NAMALWA (cell line): ENCODE results near the gene CACNB1.
"Not testable (repeated sequence)": the region's sequence is repeated elsewhere in the genome, so short reads cannot be mapped to it uniquely, and the experiment has no call there.

Experiments
- DNase-seq: peaks from one replicate; pipeline ENCODE4 v3.0.0-alpha.2; 2015; ENCODE audit warnings: low spot score

The CACNB1 gene

DNA sequence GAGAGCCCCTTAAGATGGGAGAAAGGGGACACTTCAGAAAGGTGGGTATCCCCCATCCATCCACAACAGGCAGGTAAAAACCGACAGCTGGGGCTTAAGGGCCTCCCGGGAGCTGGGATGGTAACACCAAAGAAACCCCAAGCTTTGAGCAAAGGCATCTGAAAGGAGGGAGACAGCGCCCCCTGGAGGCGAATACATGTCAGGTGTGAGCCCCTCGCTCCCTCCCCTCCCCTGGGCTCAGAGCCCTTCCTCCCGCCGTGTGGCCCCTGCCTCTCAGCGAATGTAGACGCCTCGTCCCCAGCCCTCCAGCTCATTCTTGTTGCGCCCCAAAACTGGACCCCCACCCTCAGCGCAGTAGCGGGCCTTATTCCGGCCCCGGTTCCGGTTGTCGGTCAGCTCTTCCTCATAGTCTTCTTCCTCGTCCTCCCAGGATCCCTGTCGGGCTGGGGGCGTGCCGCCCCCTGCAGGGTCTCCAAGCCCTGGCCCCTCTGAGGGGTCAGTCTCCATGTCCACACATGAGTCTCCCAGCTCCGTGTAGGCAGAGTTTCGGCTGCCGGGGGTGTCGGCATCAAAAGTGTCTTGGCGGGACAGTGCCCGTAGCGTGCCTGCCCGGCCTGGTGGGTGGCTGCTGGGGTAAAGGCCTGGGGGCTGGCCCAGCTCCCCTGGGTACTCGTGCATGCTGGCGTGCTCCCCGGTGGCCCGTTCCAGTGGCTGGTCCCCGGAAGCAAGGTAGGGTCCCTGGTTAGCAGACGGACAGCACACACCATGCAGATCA lies 22.4 kb downstream of the CACNB1 start:
- peak; percentile 84 for DNase-seq

DNA sequence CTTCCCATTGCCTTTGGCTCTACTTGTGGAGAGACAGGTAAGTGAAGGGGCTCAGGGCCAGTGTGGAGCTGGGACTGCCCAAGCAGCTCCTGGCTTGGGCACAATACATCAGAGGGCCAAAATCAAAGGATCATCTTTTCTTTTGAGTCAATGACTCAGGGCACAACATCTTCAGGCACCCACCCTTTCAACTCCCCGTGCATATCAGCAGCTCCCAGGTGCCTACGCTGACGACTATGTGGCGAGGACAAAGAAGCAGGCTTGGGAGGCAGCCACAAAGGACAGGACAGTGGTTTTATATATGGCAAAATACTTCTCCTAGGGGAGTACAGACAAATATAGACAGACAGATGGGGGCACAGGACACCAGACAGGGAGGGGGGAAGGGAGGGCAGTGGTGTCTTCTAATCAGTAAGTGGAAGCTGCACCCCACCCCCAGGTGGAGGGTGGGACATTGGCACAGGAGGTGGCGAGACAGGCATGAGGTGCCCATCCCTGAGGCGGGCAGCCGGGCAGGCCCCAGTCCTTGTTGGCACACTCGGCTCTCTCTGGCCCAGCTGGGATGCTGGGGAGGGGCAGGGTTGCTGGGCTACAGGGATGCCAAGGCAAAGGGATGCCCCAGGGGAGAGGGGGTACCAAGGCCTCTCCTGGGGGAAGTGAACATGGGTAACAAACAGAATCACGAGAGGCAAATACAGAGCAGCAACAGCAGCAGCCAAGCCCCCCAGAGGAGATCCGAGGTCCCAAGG lies 23.8 kb downstream of the CACNB1 start:
- DNase-seq = no peak

DNA sequence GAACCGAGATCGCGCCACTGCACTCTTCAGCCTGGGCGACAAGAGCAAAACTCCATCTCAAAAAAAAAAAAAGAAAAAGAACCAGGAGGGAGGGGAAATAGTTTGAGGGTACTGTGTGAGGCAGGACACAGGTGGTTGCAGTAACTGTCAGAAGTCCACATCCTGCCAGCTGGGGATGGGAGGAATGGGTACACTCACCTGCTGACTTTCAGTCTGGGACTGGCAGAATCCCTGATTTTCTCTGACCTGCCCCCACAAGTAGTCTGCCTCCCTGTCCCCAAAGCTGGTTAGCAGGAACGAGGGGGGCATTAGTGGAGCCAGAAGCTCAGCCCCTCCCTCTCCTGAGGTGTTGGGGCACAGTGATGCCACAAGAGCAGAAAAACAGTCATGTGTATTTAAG lies 24.4 kb downstream of the CACNB1 start:
- DNase-seq = no peak

DNA sequence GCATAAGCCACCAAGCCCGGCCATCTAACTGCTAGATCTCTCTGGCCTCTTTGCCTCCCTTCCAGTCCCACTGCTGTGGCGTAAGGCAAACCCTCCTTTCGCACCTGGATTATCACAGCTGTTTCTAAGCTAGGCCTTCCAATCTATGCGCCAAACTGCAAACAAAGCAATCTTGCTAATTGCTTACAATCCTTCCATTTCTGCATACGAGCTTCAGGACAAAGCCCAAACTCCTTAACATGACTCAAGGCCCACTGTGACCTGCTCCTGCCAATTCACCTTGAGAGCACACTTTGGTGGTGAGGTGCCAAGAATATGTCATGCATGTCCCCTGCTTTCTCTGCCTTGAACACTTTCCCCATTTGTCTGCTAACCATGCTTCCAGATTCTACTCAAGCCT lies 25.5 kb downstream of the CACNB1 start:
- DNase-seq = no peak

DNA sequence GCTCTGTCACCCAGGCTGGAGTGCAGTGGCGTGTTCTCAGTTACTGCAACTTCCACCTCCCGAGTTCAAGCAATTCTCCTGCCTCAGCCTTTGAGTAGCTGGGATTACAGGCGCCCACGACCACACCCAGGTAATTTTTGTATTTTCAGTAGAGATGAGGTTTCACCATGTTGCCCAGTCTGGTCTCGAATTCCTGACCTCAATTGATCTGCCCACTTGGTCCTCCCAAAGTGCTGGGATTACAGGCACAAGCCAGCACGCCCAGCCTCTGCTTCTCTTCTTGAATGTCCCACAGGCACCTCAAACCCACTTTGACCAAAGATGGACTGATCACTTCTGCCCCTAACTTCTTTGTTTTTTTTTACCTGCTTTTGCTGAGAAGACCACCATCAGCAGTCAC lies 26.9 kb downstream of the CACNB1 start:
- DNase-seq = no peak

DNA sequence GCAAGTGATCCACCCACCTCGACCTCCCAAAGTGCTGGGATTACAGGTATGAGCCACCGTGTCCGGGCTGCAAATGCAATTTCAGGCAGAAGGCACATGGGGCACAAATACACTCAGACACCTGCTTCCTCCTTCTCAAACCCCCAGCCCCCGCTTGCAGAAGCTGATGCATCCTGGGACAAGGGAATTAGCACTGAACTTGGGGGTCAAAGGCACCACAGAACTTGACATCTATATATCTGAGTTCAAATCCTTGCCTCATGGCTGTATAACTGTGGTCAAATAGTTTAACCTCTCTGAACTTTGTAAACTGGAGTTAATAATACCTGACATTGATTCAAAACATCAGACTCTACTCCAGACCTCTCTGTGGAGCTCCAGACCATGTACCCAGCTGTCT lies 27.4 kb downstream of the CACNB1 start:
- no peak for DNase-seq

DNA sequence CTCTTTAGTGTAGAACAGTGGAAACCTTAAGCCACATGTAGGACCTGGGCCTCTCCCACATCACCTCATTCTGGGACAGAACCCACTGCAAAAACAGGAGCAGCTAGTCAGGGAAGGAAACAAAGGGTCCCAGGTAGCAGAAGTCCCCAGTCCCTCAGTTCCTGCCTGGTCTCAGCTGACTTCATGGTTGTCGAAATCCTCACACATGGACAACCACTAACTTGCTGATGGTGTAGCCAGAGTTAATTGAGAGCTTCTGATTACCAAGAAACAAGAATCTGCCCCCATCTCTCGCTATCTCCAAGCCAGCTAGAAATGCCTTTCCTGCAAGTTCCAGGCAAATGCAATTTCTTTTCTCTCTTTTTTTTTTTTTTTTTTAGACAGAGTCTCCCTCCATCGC lies 28.0 kb downstream of the CACNB1 start:
- DNase-seq = no peak

DNA sequence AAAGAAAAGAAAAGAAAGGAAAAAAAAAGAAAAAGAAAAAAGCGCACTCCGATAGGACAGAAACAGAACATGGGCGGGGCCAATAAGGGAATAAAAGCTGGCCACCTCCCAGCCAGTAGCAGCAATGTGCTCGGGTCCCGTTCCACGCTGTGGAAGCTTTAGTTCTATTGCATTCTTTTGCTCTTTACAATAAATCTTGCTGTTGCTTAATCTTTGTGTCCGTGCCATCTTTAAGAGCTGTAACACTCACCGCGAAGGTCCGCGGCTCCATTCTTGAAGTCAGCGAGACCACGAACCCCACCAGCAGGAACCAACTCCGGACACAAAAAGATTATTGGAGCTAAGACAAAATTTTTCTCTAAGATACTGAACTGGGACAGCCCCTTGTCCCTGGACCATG lies 28.4 kb downstream of the CACNB1 start:
- no peak for DNase-seq

DNA sequence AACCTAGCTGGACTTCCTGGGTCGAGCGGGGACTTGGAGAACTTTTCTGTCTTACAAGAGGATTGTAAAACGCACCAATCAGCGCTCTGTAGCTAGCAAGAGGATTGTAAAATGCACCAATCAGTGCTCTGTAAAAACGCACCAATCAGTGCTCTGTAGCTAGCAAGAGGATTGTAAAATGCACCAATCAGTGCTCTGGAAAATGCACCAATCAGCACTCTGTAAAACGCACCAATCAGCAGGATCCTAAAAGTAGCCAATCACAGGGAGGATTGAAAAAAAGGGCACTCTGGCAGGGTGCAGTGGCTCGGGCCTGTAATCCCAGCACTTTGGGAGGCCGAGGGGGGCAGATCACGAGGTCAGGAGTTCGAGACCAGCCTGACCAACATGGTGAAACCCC lies 29.0 kb downstream of the CACNB1 start:
- DNase-seq = not testable (repeated sequence)

DNA sequence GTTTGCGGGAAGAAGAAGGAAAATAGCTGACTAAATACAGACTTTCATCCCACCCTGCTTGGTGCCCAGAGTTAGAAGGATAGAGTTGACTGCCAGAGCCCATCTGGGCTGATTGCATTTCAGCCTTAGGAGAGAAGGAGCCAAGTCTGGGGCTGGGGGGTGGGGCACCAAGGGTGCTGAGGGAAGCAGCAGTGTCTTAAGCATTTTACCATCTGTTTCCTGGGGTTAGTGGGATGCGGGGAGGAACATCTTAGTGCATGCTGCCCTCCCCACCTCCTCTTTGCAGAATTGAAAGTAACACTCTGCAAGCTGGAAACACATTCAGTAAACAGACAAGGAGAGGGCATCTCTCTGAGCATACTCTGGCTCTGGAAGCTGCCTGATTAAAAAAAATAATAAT lies 30.0 kb downstream of the CACNB1 start:
- DNase-seq = no peak

DNA sequence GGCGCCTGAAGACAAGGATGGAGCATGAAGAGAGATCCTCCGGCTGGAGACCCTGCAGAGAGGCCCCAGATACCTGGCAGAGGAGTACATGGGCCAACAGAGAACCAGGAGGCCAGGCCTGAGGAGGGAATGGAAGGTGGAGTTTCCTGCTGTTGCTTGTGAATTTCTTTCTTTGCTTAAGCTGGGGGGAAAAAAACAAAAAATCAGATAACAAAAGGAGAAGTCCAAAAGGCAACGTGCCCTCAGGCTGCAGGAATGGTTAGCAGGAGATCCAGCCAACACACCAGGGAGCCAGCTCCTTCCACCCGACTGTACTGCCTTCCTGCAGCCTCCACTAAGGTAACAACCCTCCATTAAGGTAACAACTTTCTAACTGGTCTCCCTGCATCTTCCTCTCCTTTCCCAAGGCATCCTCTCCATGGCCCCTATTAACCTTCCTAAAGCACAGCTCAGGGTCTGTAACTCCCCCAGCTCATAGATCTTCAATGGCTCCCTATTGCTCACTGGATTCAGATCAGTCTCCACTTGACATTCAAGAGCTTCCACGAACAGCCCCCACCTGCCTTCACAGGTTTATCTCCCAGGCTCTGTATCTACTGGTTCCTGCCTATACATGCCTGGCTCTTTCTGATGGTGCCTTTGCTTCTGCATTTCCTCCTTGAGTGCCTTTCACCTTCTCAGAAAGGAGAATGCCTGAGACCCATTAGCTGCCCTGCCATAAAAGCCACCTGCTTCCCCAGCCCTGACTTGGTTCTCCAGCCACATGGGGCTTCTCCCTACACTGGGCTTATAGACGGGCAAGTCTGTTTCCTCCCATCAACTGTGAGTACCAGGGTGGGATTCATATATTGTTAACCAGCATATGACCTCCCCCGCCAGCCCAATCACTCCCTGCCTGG lies 30.8 kb downstream of the CACNB1 start:
- DNase-seq = no peak

DNA sequence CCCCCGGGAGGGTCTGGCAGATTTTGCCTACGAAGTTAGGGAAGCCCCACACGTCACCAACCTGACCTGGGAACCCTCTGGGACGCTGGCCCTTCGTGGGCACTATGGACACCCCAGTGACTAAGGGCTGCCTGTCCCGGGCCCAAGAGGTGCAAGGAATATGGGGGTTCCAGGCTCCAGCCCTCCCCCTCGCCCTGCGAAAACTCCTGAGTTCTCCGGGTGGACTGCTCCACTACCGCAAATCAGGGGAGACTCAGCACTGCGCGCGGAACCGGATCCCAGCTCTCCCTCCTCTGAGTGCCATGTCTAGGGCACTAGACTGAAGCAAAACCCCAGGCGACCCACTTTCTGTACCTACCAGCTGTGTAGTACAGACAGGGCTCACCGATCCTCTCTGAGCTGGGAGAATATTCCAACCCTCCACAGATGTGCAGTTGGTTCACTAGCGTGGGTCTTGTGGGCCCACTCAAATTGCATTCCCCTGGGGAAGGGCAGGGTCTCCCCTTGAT lies 31.6 kb downstream of the CACNB1 start, which contains the start of gene ARL5C:
ARL5C (minus strand) TSS at position 321 of the 509 bp plus-strand sequence. CDS start 401 bp downstream, outside the sequence.
- DNase-seq = no peak

DNA sequence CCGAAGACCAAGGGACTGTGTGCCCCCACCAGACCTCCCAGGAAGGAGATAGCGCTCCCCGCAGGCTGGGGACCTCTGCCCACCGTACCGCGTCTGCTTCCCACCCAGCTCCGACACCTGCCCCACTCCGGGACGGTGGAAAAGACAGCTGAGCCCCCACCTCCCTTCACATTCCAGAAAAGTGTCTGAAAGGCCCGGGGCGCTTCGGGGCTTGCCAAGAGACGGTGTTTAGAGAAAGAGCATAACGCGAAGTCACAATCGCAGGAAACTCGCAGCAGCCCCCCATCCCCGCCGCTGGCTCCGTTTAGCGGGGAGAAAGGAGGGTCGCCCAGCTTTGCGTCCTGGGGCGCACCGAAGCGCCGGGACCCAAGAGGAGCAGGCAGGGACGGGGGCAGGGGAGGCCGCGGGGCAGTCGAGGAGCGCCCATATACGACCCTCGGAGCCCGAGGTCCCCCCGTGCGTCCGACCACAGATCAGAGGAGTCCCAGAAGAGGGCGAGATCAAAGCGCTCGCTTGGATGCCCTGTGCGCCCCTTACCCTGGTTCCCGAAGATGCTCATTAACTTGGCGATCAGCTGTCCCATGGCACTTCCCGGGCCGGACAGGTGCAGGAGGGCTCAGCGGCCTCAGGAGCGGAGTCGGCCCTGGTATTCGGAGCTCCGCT lies 32.2 kb downstream of the CACNB1 start:
- DNase-seq = no peak

DNA sequence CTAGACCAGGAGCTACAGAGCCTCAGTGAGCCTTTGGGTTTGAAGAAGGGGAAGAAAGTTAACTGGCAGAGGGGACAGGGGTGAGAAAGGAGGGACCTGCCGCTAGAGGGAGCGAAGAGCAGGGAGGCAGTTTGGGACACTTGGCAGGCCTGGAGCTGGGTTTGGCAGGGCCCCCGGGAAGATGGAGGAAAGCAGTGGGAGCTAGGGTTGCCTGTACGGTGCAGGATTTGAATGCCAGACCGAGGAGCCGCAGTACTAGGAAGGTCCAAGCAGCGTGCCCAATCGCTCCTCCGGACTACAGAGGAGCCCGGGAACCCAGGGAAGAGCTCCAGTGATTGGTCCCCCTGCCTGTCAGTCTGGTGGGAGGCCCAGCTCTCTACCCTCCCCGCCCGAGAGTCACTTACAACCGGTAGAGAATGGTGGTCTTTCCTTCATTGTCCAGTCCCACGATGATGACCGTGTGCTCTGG lies 32.8 kb downstream of the CACNB1 start:
- peak; percentile 88 for DNase-seq

DNA sequence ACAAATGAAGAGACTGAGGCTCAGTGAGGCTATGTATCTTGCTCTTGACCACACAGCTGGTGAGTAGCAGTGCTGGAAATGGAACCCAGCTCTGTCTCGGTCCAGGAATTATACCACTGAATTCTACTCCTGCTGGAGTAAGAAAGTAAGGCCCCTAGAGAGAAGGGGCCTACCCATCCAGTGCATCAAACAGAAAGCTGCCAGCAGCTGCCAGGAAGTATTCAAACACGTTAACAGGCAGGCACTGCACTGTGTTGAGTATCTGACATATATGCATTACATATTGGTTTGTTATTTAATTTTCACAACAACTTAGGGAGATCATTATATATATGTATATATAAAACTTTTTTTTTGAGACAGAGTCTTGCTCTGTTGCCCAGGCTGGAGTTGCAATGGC lies 35.5 kb downstream of the CACNB1 start:
- DNase-seq = no peak

DNA sequence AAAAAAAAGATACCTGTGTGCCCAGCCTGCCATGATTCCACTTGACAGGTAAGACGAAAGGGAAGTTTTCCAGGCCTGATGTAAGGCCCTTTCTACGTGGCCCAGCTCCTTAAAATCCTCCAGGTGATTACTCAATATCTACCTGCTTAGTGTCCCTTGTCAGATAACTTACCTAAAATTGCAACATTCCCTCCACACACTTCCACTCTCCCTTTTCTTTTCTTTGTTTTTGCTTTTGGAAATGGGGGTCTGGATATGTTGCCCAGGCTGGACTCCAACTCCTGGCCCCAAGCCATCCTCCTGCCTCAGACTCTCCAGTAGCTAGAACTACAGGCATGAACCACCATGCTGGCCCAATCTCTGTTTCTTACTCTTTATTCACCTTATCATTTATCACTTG lies 38.8 kb downstream of the CACNB1 start:
- no peak for DNase-seq

DNA sequence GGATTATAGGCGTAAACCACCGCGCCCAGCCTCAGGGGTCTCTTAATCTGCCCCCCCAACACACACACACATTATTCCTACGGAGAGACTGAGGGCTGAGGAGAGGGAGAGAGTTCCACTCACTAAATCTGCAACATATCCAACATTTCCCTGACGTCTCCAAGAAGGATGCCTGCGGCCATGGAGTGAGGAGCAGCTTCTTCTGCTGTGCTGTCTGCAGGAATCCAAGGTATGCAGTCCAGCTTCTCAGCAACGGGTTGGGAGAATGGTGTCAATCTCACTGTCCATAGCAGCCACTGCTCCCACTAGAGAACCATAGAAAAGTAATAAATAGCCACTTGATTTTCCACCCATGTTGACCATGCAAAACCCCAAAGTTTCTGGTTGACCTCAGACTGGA lies 41.0 kb downstream of the CACNB1 start:
- no peak for DNase-seq

DNA sequence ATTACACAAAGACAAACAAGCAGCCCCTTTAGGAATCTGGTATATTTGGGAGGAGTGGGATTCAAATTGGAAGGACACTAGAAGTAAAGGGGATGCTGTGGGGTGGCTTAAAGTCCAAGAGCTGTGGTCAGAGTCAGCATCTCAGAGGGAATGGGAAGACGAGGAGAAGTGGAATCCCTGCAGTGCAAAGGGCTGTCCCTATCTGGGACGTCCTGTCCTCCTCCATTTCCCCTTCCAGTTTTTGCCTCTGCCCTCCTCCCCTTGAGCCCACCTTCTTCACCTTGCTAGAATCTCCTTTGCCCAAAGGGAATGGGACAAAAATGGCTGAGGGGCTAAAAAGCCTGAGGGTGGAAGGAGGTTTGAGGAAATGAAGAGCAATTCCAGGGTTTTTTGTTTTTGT lies 41.8 kb downstream of the CACNB1 start:
- DNase-seq = no peak

DNA sequence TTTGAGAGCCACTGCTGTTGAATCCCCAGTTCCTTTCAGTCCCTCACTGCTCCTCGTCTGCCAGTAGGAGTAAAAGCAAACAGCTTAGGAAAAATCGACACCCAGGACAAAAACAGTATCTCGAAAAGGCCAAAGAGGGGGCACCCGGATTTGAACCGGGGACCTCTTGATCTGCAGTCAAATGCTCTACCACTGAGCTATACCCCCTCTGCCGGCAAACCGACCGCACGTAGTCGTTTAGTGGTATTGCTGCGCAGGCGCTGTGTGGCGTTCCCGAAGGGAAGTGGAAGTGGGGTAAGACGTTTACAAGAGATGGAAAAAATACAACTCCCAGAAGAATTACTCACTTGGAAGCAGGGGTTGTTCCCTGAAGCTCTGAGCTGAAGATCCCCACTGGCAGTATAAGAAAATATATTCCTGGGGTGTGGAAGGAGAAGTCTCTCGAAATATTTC lies 43.8 kb downstream of the CACNB1 start:
- peak; percentile 89 for DNase-seq

DNA sequence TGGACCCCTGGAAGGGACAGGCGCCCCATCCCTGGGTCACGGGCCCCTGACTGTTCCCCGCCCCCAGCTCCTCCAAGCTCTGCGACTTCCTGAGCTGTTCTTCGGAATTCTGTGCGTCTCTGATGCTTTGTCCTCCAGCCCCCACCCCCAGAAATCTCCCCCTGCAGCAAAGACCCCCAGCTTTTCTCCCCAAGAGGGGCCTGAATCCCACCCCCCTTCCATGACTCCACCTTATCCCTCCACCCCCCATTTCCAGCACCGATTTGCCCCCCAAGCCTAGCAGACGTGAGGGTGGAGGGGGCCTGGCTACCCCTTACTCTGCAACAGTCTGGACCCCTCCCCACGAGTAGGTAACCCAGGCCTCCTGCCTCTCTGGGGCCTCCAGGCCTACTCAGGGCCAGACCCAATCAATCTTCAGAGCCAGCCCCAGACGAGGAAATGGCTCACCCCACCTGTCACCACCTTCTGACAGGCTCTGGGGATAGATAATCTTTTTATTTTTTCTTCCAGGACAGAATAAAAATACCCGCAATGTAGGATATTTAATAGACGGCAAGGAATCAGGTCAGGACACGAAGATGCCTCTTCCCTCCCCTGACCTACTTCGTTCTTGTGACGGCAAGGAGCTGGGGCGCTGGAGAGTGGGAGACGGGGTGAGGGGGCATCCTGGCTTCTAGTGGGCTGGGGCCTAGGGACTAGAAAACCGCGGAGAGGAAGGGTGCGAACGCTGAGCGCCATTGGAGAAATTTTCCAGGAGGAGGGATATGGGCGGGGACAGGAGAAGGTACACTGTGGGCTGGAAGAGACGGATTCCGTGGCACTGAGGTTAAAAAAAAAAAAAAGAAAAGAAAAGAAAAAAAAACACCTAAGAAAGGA lies 45.3 kb downstream of the CACNB1 start:
- DNase-seq = no peak
